Gastrocnemius medialis (tissue), 4 donors: ENCODE measurements around the gene BANF2.

Experiments used
- CTCF ChIP-seq, 5 experiments: fragments of 450-650 bp in 3 of 5; fragments of 200-600 bp in 2 of 5; sonication (generic) in 2 of 5; IDR thresholded peaks in 4 of 5; conservative IDR thresholded peaks in 1 of 5; 1 replicate in 4 of 5; 2 replicates in 1 of 5; pipeline ENCODE4 v1.5.1; 2016 to 2019; ENCODE audit warnings: antibody characterized with exemption in 5 of 5, mild to moderate bottlenecking in 3 of 5, moderate library complexity in 3 of 5
- POLR2A ChIP-seq, 2 donors: fragments of 450-650 bp; IDR thresholded peaks; one replicate each; pipeline ENCODE4 v1.6.1; 2017; ENCODE audit warnings: antibody characterized with exemption in 2 of 2, mild to moderate bottlenecking in 2 of 2, moderate library complexity in 2 of 2

GRCh38 chr20:17762873-17763557 is 63.2 kb downstream of the BANF2 start:
- TF ChIP-seq CTCF (IDR thresholded peaks at IDR 0.05 in 4 of 5, conservative IDR thresholded peaks at IDR 0.05 in 1 of 5) = no peak
- no peak for TF ChIP-seq POLR2A (IDR thresholded peaks at IDR 0.05)
